Ovary (tissue), 3 donors: ENCODE results near the gene LMX1B.

Experiments
- EP300 ChIP-seq: sonication (generic); formaldehyde crosslinking; IDR thresholded peaks from one replicate; pipeline ENCODE4 v1.6.1; 2017; ENCODE audit warnings: antibody characterized with exemption
- TF ChIP-seq, protein P1 (sequence below), 3 donors: fragments of 450-650 bp in 2 of 3; fragments of 200-600 bp in 1 of 3; IDR thresholded peaks; one replicate each; pipeline versions ENCODE4 v1.5.1 to v1.8.0; 2016 to 2022; ENCODE audit warnings: antibody characterized with exemption in 3 of 3, mild to moderate bottlenecking in 1 of 3
- donor health status: DM: no; HTN: no; CAD: no.

DNA sequence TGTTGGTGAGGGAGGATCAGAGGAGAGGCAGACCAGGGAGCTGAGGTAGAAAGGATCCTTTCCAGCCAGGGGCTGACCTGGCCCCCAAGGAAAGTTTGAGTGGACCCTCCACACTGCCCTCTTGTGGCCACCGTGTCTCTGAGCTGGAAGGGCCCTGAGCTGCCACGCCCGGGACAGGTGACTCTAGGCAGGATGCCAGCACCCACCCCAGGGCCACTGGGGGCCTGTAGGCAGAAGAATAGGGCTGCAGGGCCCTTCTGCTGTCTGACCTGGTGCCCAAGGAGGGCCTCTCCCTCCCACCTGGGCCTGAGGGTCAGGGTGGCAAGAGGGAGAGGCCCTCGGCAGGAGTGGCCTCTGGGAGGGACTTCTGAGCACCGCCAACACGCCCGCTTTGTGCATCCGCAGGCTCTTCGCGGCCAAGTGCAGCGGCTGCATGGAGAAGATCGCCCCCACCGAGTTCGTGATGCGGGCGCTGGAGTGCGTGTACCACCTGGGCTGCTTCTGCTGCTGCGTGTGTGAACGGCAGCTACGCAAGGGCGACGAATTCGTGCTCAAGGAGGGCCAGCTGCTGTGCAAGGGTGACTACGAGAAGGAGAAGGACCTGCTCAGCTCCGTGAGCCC, 76.8 kb downstream of the LMX1B start:
- no peak for TF ChIP-seq EP300
- TF ChIP-seq, protein P1, sequence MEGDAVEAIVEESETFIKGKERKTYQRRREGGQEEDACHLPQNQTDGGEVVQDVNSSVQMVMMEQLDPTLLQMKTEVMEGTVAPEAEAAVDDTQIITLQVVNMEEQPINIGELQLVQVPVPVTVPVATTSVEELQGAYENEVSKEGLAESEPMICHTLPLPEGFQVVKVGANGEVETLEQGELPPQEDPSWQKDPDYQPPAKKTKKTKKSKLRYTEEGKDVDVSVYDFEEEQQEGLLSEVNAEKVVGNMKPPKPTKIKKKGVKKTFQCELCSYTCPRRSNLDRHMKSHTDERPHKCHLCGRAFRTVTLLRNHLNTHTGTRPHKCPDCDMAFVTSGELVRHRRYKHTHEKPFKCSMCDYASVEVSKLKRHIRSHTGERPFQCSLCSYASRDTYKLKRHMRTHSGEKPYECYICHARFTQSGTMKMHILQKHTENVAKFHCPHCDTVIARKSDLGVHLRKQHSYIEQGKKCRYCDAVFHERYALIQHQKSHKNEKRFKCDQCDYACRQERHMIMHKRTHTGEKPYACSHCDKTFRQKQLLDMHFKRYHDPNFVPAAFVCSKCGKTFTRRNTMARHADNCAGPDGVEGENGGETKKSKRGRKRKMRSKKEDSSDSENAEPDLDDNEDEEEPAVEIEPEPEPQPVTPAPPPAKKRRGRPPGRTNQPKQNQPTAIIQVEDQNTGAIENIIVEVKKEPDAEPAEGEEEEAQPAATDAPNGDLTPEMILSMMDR (IDR thresholded peaks at IDR 0.05): no peak
